Astrocyte (in vitro differentiated cells and primary cell): ENCODE results near the gene SLC39A9. TPM values are rescaled to one million over a fixed set of nuclear protein-coding genes. Genes with fewer than 3 reads are reported as not detected.

Experiments used
- DNase-seq: peaks from one replicate; pipeline ENCODE4 v3.0.0-alpha.2; 2010; ENCODE audit warnings: low read depth
- FAIRE-seq: peaks from 2 replicates; lab custom pipeline; 2011; peaks lifted over from hg19 to GRCh38; lab: Jason Lieb, UNC
- H2AFZ ChIP-seq: 2 replicates; pipeline ENCODE4 v1.6.0; 2012; ENCODE audit warnings: low read depth, low read length, inconsistent platforms
- H3K27ac ChIP-seq: 2 replicates; pipeline ENCODE4 v1.5.1; 2011; ENCODE audit warnings: low read depth, low read length, inconsistent platforms
- H3K27me3 ChIP-seq: 2 replicates; pipeline ENCODE4 v1.6.0; 2011; ENCODE audit warnings: low read length, inconsistent platforms; ENCODE audit not compliant: insufficient read depth
- H3K36me3 ChIP-seq: 2 replicates; pipeline ENCODE4 v1.5.1; 2011; ENCODE audit warnings: low read length, inconsistent platforms; ENCODE audit not compliant: insufficient read depth
- H3K4me1 ChIP-seq: 2 replicates; pipeline ENCODE4 v1.5.1; 2011; ENCODE audit warnings: low read length, inconsistent platforms; ENCODE audit not compliant: insufficient read depth
- H3K4me2 ChIP-seq: 2 replicates; pipeline ENCODE4 v1.6.0; 2012; ENCODE audit warnings: low read length, inconsistent platforms
- H3K4me3 ChIP-seq: 2 replicates; pipeline ENCODE4 v1.5.1; 2011; ENCODE audit warnings: low read depth, mild to moderate bottlenecking, low read length, inconsistent platforms; ENCODE audit not compliant: insufficient read depth
- H3K79me2 ChIP-seq: 2 replicates; pipeline ENCODE4 v1.6.0; 2012; ENCODE audit warnings: mild to moderate bottlenecking, low read length, inconsistent platforms; ENCODE audit not compliant: insufficient read depth
- H3K9ac ChIP-seq: 2 replicates; pipeline ENCODE4 v1.6.0; 2012; ENCODE audit warnings: mild to moderate bottlenecking, low read length, inconsistent platforms
- H3K9me3 ChIP-seq: 2 replicates; pipeline ENCODE4 v1.5.1; 2012; ENCODE audit warnings: low read depth, mild to moderate bottlenecking, low read length, inconsistent platforms; ENCODE audit not compliant: insufficient read depth
- H4K20me1 ChIP-seq: 2 replicates; pipeline ENCODE4 v1.6.0; 2012; ENCODE audit warnings: low read length, inconsistent platforms; ENCODE audit not compliant: insufficient read depth
- H3K27ac Mint-ChIP-seq: one replicate; pipeline ENCODE4 v1.8.0; 2021; ENCODE audit warnings: mild to moderate bottlenecking, mixed read lengths; ENCODE audit not compliant: unreplicated experiment
- H3K27me3 Mint-ChIP-seq: one replicate; pipeline ENCODE4 v1.8.0; 2021; ENCODE audit warnings: low read depth, mixed read lengths; ENCODE audit not compliant: unreplicated experiment
- H3K36me3 Mint-ChIP-seq: one replicate; pipeline ENCODE4 v1.8.0; 2021; ENCODE audit warnings: low read depth, mixed read lengths; ENCODE audit not compliant: unreplicated experiment
- H3K4me1 Mint-ChIP-seq: one replicate; pipeline ENCODE4 v1.8.0; 2021; ENCODE audit warnings: low read depth, mixed read lengths; ENCODE audit not compliant: unreplicated experiment
- H3K4me3 Mint-ChIP-seq: one replicate; pipeline ENCODE4 v1.8.0; 2021; ENCODE audit warnings: mild to moderate bottlenecking, moderate library complexity, mixed read lengths; ENCODE audit not compliant: unreplicated experiment
- H3K9me3 Mint-ChIP-seq: one replicate; pipeline ENCODE4 v1.8.0; 2021; ENCODE audit warnings: mild to moderate bottlenecking, mixed read lengths; ENCODE audit not compliant: unreplicated experiment
- EZH2 ChIP-seq: IDR thresholded peaks from 2 replicates; pipeline ENCODE4 v1.6.1; 2012; ENCODE audit warnings: mild to moderate bottlenecking, low read length, inconsistent platforms; ENCODE audit not compliant: insufficient read depth
- total RNA-seq: library from RNA; stranded (reverse); gene quantifications from 2 replicates; pipeline ENCODE4 v1.2.1, GENCODE V29; 2021
- TF ChIP-seq, protein P1 (sequence below): IDR thresholded peaks from 2 replicates; pipeline ENCODE4 v1.5.1; 2011; ENCODE audit warnings: low read depth, mild to moderate bottlenecking, inconsistent platforms, low read length, moderate library complexity; ENCODE audit not compliant: insufficient read depth

Gene SLC39A9
- total RNA-seq, 1 donor from 2014 or later, result 69.5 TPM

DNA sequence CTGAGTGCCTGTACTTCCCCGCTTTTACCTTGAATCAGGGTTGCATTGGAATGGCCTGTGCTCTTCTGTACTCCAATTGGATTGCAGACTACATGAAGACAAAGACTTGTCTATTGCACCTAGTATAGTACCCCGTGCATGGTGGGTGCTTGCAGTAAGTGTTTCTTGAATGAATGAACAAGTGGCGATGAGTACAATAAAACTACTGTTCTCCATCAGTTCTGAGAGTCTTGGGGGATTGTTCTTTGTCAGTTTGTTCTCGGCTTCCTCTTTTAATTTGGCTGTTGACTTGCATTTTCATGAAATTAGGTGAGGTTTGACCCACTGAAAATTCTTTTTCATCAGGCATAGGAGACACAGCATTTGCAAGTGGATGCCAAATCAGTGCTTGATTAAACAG, 34.5 kb upstream of the SLC39A9 start:
- no peaks in the 10 kb centered on the region for H3K9me3 Mint-ChIP-seq
- TF ChIP-seq, protein P1, sequence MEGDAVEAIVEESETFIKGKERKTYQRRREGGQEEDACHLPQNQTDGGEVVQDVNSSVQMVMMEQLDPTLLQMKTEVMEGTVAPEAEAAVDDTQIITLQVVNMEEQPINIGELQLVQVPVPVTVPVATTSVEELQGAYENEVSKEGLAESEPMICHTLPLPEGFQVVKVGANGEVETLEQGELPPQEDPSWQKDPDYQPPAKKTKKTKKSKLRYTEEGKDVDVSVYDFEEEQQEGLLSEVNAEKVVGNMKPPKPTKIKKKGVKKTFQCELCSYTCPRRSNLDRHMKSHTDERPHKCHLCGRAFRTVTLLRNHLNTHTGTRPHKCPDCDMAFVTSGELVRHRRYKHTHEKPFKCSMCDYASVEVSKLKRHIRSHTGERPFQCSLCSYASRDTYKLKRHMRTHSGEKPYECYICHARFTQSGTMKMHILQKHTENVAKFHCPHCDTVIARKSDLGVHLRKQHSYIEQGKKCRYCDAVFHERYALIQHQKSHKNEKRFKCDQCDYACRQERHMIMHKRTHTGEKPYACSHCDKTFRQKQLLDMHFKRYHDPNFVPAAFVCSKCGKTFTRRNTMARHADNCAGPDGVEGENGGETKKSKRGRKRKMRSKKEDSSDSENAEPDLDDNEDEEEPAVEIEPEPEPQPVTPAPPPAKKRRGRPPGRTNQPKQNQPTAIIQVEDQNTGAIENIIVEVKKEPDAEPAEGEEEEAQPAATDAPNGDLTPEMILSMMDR, result no peak
- TF ChIP-seq EZH2, result no peak
- Histone ChIP-seq H3K4me1 (no peaks in the 10 kb centered on the region), H3K4me3 (no peak overlapping the region), H3K27ac (no peak overlapping the region), H4K20me1 (no peaks in the 10 kb centered on the region), H3K9ac (no peak overlapping the region), H3K36me3 (no peaks in the 10 kb centered on the region), H3K79me2 (no peaks in the 10 kb centered on the region), H3K9me3 (no peaks in the 10 kb centered on the region), H3K4me2 (no peak overlapping the region), H3K27me3 (no peaks in the 10 kb centered on the region), H2AFZ (no peak overlapping the region)
- FAIRE-seq (no peak), DNase-seq (no peak)
- H3K4me3 Mint-ChIP-seq, result no peak overlapping the region
- peaks cover under 1% of the 10 kb centered on the region for H3K36me3 Mint-ChIP-seq
- no peak overlapping the region for H3K27ac Mint-ChIP-seq
- peaks cover 28% of the 10 kb centered on the region for H3K27me3 Mint-ChIP-seq
- no peaks in the 10 kb centered on the region for H3K4me1 Mint-ChIP-seq

DNA sequence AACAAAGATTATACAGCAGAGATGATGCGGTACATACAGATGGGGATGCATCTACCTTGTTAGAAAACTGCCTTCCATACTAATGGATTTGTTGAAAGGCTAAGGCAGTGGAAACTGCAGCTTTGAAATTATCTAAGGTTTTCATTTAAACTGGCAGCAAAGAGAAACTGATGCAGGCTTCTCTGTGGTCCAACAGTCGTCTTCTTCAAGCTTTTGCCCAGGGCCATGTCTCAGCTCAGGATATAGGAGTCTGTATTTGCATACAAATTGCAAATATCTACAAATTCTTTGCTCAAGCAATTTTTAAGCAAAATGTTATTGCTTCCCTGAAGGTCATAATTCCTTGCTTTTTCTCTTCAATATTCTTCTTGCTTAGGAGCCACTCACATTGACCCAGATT, 34.1 kb upstream of the SLC39A9 start:
- Histone ChIP-seq H3K27me3 (no peaks in the 10 kb centered on the region), H3K9me3 (no peaks in the 10 kb centered on the region), H3K27ac (no peak overlapping the region), H3K4me1 (no peaks in the 10 kb centered on the region), H3K79me2 (no peaks in the 10 kb centered on the region), H3K4me3 (no peak overlapping the region), H3K4me2 (no peak overlapping the region), H3K36me3 (no peaks in the 10 kb centered on the region), H4K20me1 (no peaks in the 10 kb centered on the region), H3K9ac (no peak overlapping the region), H2AFZ (no peak overlapping the region)
- DNase-seq (no peak), FAIRE-seq (no peak)
- Mint-ChIP-seq H3K9me3 (no peaks in the 10 kb centered on the region), H3K27ac (no peak overlapping the region), H3K27me3 (peaks cover 27% of the 10 kb centered on the region), H3K36me3 (peaks cover 2% of the 10 kb centered on the region), H3K4me3 (no peak overlapping the region), H3K4me1 (no peaks in the 10 kb centered on the region)
- TF ChIP-seq, protein P1, result no peak

DNA sequence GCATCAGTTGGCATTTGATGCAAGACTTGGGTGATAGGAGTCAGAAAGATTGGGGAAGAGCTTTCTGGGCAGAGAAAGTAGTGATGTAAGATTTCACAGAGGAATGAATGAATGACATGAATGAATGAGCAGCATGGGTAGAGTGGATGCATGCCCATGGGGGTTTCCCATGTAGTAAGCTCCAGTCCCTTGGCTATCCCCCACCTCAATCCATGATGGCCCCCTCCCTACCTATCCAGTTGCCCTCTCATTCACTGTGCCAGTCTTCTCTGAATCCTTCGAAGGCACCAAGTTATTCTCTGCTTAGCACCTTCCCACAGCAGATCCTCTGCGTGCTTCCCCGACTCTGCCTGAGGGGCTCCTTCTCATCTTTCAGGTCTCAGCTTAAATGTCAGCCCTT, 32.4 kb upstream of the SLC39A9 start:
- H2AFZ ChIP-seq, result no peak overlapping the region
- H3K36me3 ChIP-seq, result no peaks in the 10 kb centered on the region
- FAIRE-seq (no peak), DNase-seq (no peak)
- no peaks in the 10 kb centered on the region for H3K4me1 ChIP-seq
- no peaks in the 10 kb centered on the region for H4K20me1 ChIP-seq
- H3K4me3 Mint-ChIP-seq, result no peak overlapping the region
- no peaks in the 10 kb centered on the region for H3K9me3 Mint-ChIP-seq
- no peaks in the 10 kb centered on the region for H3K27me3 ChIP-seq
- H3K27me3 Mint-ChIP-seq, result peaks cover 25% of the 10 kb centered on the region
- no peak overlapping the region for H3K9ac ChIP-seq
- no peaks in the 10 kb centered on the region for H3K9me3 ChIP-seq
- TF ChIP-seq, protein P1, result no peak
- TF ChIP-seq EZH2, result no peak
- H3K36me3 Mint-ChIP-seq, result peaks cover 2% of the 10 kb centered on the region
- H3K4me1 Mint-ChIP-seq, result no peaks in the 10 kb centered on the region
- no peak overlapping the region for H3K4me2 ChIP-seq
- no peak overlapping the region for H3K27ac Mint-ChIP-seq
- no peak overlapping the region for H3K4me3 ChIP-seq
- no peaks in the 10 kb centered on the region for H3K79me2 ChIP-seq
- H3K27ac ChIP-seq, result no peak overlapping the region
